Measurements from ENCODE around the gene LPCAT3. TPM values are rescaled to one million over a fixed set of nuclear protein-coding genes. Genes with fewer than 3 reads are reported as not detected.

LPCAT3 gene
- total RNA-seq, 1 experiment from 2014 or later, result 16.3 TPM

GRCh38 chr12:7001921-7002591, 16.2 kb downstream of the LPCAT3 start:
- ATAC-seq (no peak), DNase-seq (no peak)
- Histone ChIP-seq H3K27me3 (ENCODE audit: low read length) (no peaks in the 10 kb centered on the region), H3K4me3 (ENCODE audit: low read length) (no peak overlapping the region), H3K36me3 (ENCODE audit: low read depth, low read length) (0 out of 2 replicates have a peak, but pooled peaks cover 6% of the 10 kb centered on the region), H3F3A (ENCODE audit: low read length, unreplicated experiment) (no peaks in the 10 kb centered on the region), H4K20me1 (ENCODE audit: low read length) (no peaks in the 10 kb centered on the region), H2AFZ (ENCODE audit: low read length) (no peak overlapping the region), H3K9me2 (replicated peaks; ENCODE audit: low read length) (no peaks in the 10 kb centered on the region), H3K4me1 (ENCODE audit: insufficient read depth, low read length) (no peaks in the 10 kb centered on the region), H3K4me2 (ENCODE audit: low read length) (no peak overlapping the region), H3K79me2 (ENCODE audit: low read length) (no peaks in the 10 kb centered on the region), H3K9me3 (ENCODE audit: low read length) (no peaks in the 10 kb centered on the region), H3K27ac (ENCODE audit: low read length) (no peak overlapping the region), H3K9ac (ENCODE audit: low read length) (no peak overlapping the region)
- no TSS peak for BruUV-seq (replicated peaks)
- CTCF ChIA-PET, result no interaction called here
- intact Hi-C loops (cut with micrococcal nuclease), result no loop called here
- POLR2A ChIA-PET (ENCODE audit: unreplicated experiment), result no interaction called here
- TF ChIP-seq CTCF (conservative IDR thresholded peaks at IDR 0.05; ENCODE audit: low read depth, low read length) (no peak), EZH2phosphoT487 (IDR thresholded peaks at IDR 0.05; ENCODE audit: borderline replicate concordance, low read length) (no peak), EZH2 (IDR thresholded peaks at IDR 0.05; ENCODE audit: low read length, unreplicated experiment) (no peak)

- Histone ChIP-seq H3K27me3 (ENCODE audit: low read length) (no peaks in the 10 kb centered on the region), H2AFZ (ENCODE audit: low read length) (no peak overlapping the region), H3F3A (ENCODE audit: low read length, unreplicated experiment) (no peaks in the 10 kb centered on the region), H3K9me2 (replicated peaks; ENCODE audit: low read length) (no peaks in the 10 kb centered on the region), H3K36me3 (ENCODE audit: low read depth, low read length) (0 out of 2 replicates have a peak, but pooled peaks cover 6% of the 10 kb centered on the region), H3K4me2 (ENCODE audit: low read length) (no peak overlapping the region), H3K27ac (ENCODE audit: low read length) (no peak overlapping the region), H3K4me3 (ENCODE audit: low read length) (no peak overlapping the region), H3K79me2 (ENCODE audit: low read length) (no peaks in the 10 kb centered on the region), H4K20me1 (ENCODE audit: low read length) (no peaks in the 10 kb centered on the region), H3K9ac (ENCODE audit: low read length) (no peak overlapping the region), H3K9me3 (ENCODE audit: low read length) (no peaks in the 10 kb centered on the region), H3K4me1 (ENCODE audit: insufficient read depth, low read length) (no peaks in the 10 kb centered on the region)
- ATAC-seq, result peak; percentile 29; the same call in 1 of the 2 replicates
- ChIA-PET CTCF (no interaction called here), POLR2A (ENCODE audit: unreplicated experiment) (no interaction called here)
- intact Hi-C loops (cut with micrococcal nuclease), result no loop called here
- no peak for DNase-seq
- TSS peak; percentile 74 for BruUV-seq (replicated peaks)
- TF ChIP-seq EZH2phosphoT487 (IDR thresholded peaks at IDR 0.05; ENCODE audit: borderline replicate concordance, low read length) (no peak), EZH2 (IDR thresholded peaks at IDR 0.05; ENCODE audit: low read length, unreplicated experiment) (no peak), CTCF (conservative IDR thresholded peaks at IDR 0.05; ENCODE audit: low read depth, low read length) (no peak)
Observed at GRCh38 chr12:6998715-6999451, 19.4 kb downstream of the LPCAT3 start.

- Histone ChIP-seq H3K27ac (ENCODE audit: low read length) (no peak overlapping the region), H3K27me3 (ENCODE audit: low read length) (no peaks in the 10 kb centered on the region), H3K9me2 (replicated peaks; ENCODE audit: low read length) (no peaks in the 10 kb centered on the region), H3K9me3 (ENCODE audit: low read length) (no peaks in the 10 kb centered on the region), H3K9ac (ENCODE audit: low read length) (no peak overlapping the region), H2AFZ (ENCODE audit: low read length) (no peak overlapping the region), H3F3A (ENCODE audit: low read length, unreplicated experiment) (no peaks in the 10 kb centered on the region), H3K4me3 (ENCODE audit: low read length) (no peak overlapping the region), H3K36me3 (ENCODE audit: low read depth, low read length) (peaks cover 6% of the 10 kb centered on the region; the same call in 1 of the 2 replicates), H3K4me1 (ENCODE audit: insufficient read depth, low read length) (no peaks in the 10 kb centered on the region), H3K79me2 (ENCODE audit: low read length) (no peaks in the 10 kb centered on the region), H3K4me2 (ENCODE audit: low read length) (no peak overlapping the region), H4K20me1 (ENCODE audit: low read length) (no peaks in the 10 kb centered on the region)
- ATAC-seq, result peak; percentile 27
- peak; percentile 14 for DNase-seq
- CTCF ChIA-PET, result no interaction called here
- no peak for TF ChIP-seq EZH2phosphoT487 (IDR thresholded peaks at IDR 0.05; ENCODE audit: borderline replicate concordance, low read length)
- TF ChIP-seq CTCF (conservative IDR thresholded peaks at IDR 0.05; ENCODE audit: low read depth, low read length), result no peak
- no peak for TF ChIP-seq EZH2 (IDR thresholded peaks at IDR 0.05; ENCODE audit: low read length, unreplicated experiment)
- no TSS peak for BruUV-seq (replicated peaks)
- intact Hi-C loops (cut with micrococcal nuclease), result no loop called here
- POLR2A ChIA-PET (ENCODE audit: unreplicated experiment), result no interaction called here
Observed at GRCh38 chr12:6996040-6996441, 22.2 kb downstream of the LPCAT3 start.

Data from PC-3 (cell line).